ENCODE results near the gene RGS12. TPM values are rescaled to one million over a fixed set of nuclear protein-coding genes. Genes with fewer than 3 reads are reported as not detected.
A peak's percentile ranks its signal among the peaks of the same experiment; 100 is the strongest.

RGS12 gene
- polyA plus RNA-seq, 1 of the 3 experiments (the other 2 are of a cell fraction): 18.4 TPM

- Histone ChIP-seq H3K4me3 (ENCODE audit: low read depth in 2 of 2, low read length in 1 of 2) (no peak overlapping the region), H3K79me2 (ENCODE audit: insufficient read depth) (peaks cover 46% of the 10 kb centered on the region), H3K9me3 (no peaks in the 10 kb centered on the region), H3K9me2 (no peaks in the 10 kb centered on the region), H3F3A (replicated peaks; ENCODE audit: insufficient read depth) (peaks cover 4% of the 10 kb centered on the region), H3K4me2 (peak overlapping the region; percentile 27; the same call in 1 of the 2 replicates), H3K27me3 (ENCODE audit: insufficient read depth) (no peaks in the 10 kb centered on the region), H4K20me1 (ENCODE audit: insufficient read depth) (peaks cover 37% of the 10 kb centered on the region; the same call in 1 of the 2 replicates), H3K4me1 (ENCODE audit: control insufficient read depth in 1 of 2, insufficient read depth in 2 of 2, low read depth in 1 of 2, low read length in 1 of 2) (no peaks in the 10 kb centered on the region; a peak in 2 of 4 replicates), H2AFZ (ENCODE audit: low read depth) (no peak overlapping the region), H3K36me3 (replicated peaks in 1 of 2; ENCODE audit: control insufficient read depth in 1 of 2, insufficient read depth in 2 of 2, low read length in 1 of 2) (no peaks in the 10 kb centered on the region), H3K9ac (no peak overlapping the region), H3K27ac (ENCODE audit: low read depth in 2 of 2, low read length in 1 of 2) (no peak overlapping the region)
- ChIA-PET POLR2A (no interaction called here), CTCF (interaction anchor here (6.5 kb wide), 1 partner anchor 98 kb away, joined by 142 read pairs; the partner anchor contains the start of gene HGFAC)
- TF ChIP-seq CHD2 (IDR thresholded peaks at IDR 0.05; ENCODE audit: low read length, partially characterized antibody) (no peak), TCF12 (IDR thresholded peaks at IDR 0.05) (no peak), SMC3 (IDR thresholded peaks at IDR 0.05; ENCODE audit: low read depth, low read length) (no peak), GATA2 (CRISPR knock-in tag; IDR thresholded peaks at IDR 0.05) (no peak), JUND (IDR thresholded peaks at IDR 0.05) (no peak), MXI1 (IDR thresholded peaks at IDR 0.05; ENCODE audit: low read depth, low read length) (no peak), FOXJ3 (CRISPR knock-in tag; IDR thresholded peaks at IDR 0.05) (no peak), SIN3A (IDR thresholded peaks at IDR 0.05; ENCODE audit: borderline replicate concordance, low read depth, low read length) (no peak), TAF1 (IDR thresholded peaks at IDR 0.05; ENCODE audit: borderline replicate concordance, low read depth, low read length) (no peak), RXRA (IDR thresholded peaks at IDR 0.05; ENCODE audit: borderline replicate concordance, low read depth) (no peak), RFX5 (IDR thresholded peaks at IDR 0.05; ENCODE audit: low read length) (no peak), IRF3 (IDR thresholded peaks at IDR 0.05; ENCODE audit: low read depth, low read length) (no peak), USF1 (IDR thresholded peaks at IDR 0.05; ENCODE audit: borderline replicate concordance, low read depth) (no peak), POLR2AphosphoS5 (IDR thresholded peaks at IDR 0.05; ENCODE audit: low read depth, low read length) (no peak), EZH2phosphoT487 (IDR thresholded peaks at IDR 0.05; ENCODE audit: borderline replicate concordance, low read depth) (no peak), RAD21 (IDR thresholded peaks at IDR 0.05; ENCODE audit: low read length) (no peak), REST (IDR thresholded peaks at IDR 0.05; ENCODE audit: low read depth, low read length) (no peak), MAX (IDR thresholded peaks at IDR 0.05; ENCODE audit: low read depth) (no peak), PBX3 (IDR thresholded peaks at IDR 0.05) (no peak), MEF2A (IDR thresholded peaks at IDR 0.05; ENCODE audit: borderline replicate concordance, low read depth) (no peak)
- no peak for DNase-seq
- 72% methylated on average over 8 of the region's 8 CpGs for WGBS (ENCODE audit: low lambda C conversion rate)
Measured at GRCh38 chr4:3342182-3342854, 49.5 kb downstream of the RGS12 start.

Measured in SK-N-SH (cell line).